Hematopoietic multipotent progenitor cell treated with erythropoietin and hydrocortisone succinate and interleukin-3 and kit ligand, for 17 days (in vitro differentiated cells): ENCODE measurements around the gene KRT31.
"Not testable (repeated sequence)": the region's sequence is repeated elsewhere in the genome, so short reads cannot be mapped to it uniquely, and the experiment has no call there.

Experiments
- DNase-seq: peaks from one replicate; pipeline ENCODE4 v3.0.0-alpha.2; 2015; ENCODE audit warnings: low spot score

KRT31 gene

DNA sequence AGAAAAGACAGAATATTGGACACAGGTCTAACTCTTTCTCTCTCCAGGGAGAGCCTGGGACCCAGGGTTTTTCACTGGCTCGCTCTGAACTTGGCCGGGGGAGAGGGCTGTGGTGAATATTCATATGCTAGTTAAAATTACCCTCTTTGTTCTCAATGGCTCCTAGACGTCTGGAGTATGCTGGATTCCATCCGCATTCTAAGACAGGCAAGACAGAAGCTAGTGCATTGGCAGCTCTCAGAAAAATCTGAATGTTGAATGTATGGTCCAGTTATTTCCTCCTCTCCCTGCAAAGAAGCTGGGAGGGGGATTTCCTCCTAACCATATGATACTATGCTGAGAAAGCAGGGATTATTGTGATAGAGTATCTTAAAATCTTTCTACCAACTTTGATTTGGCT is 9.7 kb downstream of the KRT31 start:
- no peak for DNase-seq

DNA sequence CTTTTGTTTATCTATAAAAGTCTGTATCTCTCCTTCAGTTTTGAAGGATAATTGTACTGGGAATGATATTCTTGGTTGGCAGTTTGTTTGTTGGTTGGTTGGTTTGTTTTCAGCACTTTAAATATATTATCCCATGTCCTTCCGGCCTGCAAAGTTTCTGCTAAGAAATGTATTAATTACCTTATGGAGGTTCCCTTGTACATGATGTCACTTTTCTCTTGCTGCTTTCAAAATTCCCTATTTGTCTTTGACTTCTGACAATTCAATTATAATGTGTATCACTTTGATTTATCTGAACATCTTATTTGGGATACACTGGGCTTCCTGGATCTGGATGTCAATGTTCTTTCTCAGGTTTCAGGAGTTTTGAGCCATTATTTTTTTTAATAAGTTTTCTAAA is 11.2 kb downstream of the KRT31 start:
- no peak for DNase-seq

DNA sequence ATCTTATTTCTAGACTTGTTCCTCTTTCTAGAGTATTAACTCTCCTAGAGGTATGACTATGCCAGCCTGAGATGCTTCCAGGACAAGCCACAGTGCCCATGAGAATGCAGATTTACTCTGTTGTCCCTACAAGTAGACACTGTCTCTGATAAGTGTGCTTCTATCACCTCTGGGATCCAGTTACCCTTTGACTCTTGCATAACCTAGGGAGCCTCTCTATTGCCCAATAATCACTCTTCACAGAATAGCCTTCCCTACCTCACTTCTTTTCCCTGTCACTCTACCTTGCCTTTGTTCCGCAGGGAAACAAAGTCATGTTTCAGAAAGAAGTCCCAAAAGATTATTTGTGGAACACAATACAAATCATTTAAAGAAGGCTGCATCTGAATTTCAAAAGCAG is 13.7 kb downstream of the KRT31 start:
- no peak for DNase-seq

- no peak for DNase-seq
Measured at GRCh38 chr17:41382394-41382793, 15.0 kb downstream of the KRT31 start.

DNA sequence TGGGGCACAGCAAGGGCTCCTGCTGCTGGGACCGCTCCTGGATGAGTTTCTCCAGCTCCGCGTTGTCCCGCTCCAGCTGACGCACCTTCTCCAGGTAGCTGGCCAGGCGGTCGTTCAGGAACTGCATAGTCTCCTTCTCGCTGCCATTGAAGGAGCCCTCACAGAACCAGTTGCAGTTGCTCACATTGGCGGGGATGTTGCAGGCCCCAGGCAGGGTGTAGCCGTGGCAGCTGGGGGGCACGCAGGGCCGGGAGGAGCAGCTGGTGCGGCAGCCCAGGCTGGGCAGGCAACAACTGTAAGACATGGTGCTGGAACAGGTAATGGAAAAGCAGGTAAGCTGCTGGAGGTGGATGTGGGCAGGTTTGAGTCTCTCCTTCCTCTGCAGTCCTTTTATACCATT is 15.5 kb downstream of the KRT31 start, which contains the start of gene KRT34:
Gene KRT34, minus strand, starts transcription at position 364 of the 400 bp plus-strand sequence. Its CDS starts 60 bp downstream, at position 304.
- not testable (repeated sequence) for DNase-seq

DNA sequence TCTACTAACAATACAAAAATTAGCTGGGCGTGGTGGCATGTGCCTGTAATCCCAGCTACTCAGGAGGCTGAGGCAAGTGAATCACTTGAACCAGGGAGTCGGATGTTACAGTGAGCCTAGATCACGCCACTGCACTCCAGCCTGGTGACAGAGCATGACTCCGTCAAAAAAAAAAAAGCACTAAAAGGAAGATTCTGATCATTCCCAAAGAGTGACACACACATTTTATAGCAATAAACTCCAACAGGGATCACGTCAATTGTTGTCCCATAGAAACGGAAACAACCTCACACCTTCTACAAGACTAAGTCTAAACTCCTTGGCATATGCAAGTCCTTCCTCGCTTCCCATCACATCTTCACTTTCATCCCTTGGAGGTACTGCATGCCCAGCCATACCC is 17.3 kb downstream of the KRT31 start:
- not testable (repeated sequence) for DNase-seq

- DNase-seq, result no peak
Measured at GRCh38 chr17:41377546-41377945, 19.9 kb downstream of the KRT31 start.

DNA sequence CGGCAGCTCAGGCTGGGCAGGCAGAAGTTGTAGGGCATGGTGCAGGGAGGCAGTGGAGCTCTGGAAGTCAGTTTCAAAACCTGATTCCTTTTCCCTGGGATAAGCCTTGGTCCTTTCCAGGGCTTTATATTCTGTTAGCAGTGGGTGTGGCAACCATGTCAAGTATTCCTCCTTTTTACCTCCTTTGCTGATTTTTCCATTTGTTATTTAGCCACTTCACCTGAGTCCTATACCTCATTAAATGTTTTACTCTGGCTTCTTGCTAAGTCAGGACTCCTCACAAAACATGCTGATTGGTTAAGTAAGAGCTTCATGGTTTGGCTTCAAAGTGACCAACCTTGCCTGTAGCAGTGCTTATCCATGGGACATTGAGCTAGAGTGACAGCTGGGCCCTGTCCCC is 27.7 kb downstream of the KRT31 start, which contains the start of gene KRT33B:
Gene KRT33B, minus strand, starts transcription at position 101 of the 400 bp plus-strand sequence. Its CDS starts 63 bp downstream, at position 38.
- DNase-seq, result no peak

DNA sequence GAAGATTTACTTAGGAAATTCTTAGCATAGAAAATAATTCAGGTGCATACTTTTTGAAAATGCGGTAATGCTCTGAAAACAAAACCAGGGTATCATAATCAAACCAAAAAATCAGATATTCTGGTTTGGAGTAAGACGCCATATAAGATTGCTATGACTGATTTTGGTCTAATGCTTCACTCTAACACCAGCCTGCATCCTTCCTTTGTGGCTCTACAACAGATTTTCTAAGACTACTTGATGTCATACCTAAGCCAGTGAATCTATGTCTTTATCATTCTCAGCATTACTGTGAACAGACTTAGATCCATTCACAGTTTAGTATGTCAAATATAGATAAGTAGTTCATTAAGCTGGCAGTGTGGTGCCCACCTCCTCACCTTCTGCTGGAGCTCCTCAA is 28.4 kb downstream of the KRT31 start:
- no peak for DNase-seq

DNA sequence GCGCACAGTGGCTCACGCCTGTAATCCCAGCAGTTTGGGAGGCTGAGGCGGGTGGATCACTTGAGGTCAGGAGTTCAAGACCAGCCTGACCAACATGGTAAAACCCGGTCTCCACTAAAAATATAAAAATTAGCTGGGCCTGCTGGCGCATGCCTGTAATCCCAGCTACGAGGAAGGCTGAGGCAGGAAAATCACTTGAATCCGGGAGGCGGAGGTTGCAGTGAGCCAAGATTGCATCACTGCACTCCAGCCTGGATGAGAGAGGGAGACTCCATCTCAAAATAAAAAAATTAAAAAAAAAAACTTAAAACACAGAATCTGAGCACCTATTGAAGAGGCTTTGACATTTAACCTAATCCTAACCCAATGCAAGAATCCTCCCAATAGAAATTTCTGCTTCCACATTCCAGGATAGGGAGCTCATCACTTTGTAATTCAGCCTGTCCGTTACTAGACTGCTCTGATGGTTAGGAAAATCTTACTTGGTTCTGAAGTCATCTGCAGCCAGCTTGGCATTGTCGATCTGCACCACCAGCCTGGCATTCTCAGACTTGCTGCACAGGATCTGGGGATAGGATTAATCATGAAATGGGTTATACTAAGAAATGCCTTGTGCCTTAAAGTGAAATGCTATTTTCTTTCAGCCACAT is 29.9 kb downstream of the KRT31 start:
- no peak for DNase-seq

DNA sequence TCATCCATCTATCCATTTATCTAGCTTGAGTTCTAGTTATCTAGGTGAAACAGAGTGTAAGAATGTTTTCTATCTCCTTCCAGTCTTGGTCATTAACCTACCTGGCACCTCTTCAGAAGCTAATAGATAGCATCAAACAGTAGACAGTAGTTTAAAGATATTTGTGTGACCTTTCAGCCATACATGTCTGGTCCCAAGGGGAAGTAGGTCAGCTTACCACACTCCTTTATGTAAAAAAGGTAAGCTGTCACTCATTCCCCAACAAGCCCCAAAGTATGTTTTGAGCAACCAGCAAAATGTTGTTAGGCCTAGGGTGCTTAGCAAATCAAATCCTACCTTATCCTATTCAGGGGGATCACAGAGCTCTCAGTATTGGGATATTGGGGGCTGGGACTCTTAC is 31.3 kb downstream of the KRT31 start:
- DNase-seq, result no peak

DNA sequence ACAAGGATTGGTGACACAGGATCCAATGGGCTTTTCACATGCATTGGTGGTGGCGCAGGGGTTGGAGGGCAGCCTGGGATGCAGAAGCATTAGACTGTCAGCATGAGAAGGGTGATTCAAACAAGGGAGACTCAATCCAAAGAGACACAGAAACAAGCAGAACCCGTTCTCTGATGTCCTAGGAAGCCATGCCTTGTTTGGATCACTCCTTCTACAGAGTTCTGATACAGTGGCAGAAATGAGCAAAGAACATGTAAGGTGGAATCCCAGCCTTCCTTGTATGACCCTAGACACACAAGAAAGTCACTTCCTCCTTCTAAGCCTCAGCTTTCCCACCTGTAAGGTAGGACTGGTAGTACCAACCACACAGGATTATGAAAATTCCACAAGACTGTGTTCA is 33.5 kb downstream of the KRT31 start:
- DNase-seq, result no peak

GRCh38 chr17:41360296-41360995 is 37.0 kb downstream of the KRT31 start:
- no peak for DNase-seq

- no peak for DNase-seq
Measured at GRCh38 chr17:41354536-41354935, 42.9 kb downstream of the KRT31 start.

DNA sequence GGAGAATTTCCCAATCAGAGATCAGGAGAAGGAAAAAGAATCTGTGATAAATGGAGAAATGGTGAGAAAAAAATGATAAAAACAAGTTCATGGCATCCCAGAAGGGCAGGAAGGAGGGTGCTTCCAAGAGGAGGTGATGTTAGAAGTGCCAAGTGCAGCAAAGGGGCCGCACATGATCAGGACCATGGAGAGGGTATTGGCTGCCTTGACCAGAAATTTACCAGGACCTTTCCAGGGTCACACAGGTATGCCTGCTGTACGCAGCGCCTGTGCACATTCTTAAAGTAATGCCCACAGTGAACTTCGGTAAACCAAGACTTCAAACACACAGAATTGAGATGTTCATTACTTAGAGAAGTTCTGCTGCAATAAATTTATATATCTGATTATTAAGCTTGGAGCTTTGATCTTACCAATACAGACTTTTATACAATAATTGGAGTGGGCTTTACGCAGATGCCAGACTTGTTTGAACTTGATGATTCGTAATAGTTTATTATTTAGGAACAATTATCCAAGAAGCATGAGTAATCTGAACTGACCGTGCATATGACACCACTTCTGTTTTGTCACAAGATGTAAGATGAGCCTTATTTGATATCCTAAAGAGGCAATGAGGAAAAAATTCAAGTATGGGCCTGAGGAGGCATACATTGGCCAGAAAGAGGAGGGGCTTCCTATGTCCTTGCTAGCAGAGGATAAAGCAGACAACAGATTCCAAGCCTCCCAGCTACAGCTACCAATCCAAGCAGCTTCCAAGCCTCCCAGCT is 44.6 kb downstream of the KRT31 start:
- DNase-seq, result no peak

GRCh38 chr17:41351177-41351576 is 46.2 kb downstream of the KRT31 start:
- no peak for DNase-seq

DNA sequence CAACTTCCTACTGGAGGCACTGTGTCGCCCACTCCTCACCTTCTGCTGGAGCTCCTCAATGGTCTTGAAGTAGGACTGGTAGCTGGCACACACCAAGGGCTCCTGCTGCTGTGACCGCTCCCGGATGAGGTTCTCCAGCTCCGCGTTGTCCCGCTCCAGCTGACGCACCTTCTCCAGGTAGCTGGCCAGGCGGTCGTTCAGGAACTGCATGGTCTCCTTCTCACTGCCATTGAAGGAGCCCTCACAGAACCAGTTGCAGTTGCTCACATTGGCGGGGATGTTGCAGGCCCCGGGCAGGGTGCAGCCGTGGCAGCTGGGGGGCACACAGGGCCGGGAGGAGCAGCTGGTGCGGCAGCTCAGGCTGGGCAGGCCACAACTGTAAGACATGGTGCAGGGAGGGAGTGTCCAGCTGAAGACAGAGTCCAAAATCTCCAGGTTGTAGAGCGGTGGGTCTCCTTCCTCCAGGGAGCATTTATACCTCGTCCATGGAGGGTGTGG is 47.0 kb downstream of the KRT31 start, which contains the start of gene KRT33A:
Gene KRT33A, minus strand, starts transcription at position 448 of the 498 bp plus-strand sequence. Its CDS starts 61 bp downstream, at position 387.
- not testable (repeated sequence) for DNase-seq

DNA sequence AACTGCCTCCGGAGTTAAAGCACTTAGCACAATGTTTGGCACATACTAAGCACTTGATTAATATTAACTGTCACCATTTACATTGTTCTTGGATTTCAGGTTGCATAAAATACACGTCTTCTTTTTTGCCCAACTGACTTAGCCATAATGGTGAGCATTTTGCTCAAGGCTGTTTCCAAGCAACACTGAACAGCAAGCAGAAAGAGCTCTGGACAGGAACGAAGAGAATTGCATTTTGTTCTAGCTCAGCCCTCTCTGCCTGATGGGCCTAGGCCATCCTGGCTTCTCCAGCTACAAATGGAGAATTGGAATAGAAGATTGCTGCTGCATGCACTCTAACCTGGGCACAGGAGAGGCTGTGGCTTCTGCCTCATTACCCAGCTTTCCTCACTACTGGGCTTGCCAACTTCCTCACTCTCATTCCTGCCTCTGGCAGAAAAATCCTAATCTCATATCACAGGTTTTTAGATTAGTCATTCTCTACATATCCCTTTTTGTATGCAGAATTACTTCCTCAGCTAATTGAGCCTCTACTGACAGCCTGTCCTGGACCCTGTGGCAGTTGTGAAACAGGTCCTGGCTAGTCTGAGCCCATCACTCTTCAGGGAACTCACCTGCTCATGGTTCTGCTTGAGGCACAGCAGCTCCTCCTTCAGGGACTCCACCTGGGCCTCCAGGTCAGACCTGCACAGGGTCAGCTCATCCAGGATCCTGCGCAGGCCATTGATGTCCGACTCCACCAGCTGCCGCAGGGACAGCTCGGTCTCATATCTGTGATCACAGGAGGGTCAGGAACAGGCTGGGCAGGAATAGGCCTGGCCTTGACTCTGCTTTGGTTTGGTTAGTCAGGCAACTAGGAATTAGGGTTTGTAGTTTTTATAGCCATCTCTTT is 49.3 kb downstream of the KRT31 start:
- DNase-seq, result no peak

DNA sequence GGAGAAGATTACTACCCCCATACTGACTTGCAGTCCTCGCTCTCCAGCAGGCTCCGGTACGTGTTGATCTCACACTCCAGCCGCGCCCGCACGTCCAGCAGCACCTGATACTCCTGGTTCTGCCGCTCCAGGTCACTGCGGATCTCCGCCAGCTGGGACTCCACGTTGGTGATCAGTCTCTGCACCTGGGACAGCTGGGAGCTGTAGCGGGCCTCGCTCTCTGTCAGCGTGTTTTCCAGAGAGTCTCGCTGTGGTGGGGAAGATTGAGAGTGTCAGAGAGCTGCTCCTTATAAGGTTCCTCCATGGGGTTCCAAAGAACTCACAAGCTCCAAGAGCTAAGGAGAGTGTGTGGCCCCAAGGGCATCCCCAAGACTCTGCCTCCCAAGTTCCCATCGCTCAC is 51.0 kb downstream of the KRT31 start:
- not testable (repeated sequence) for DNase-seq

DNA sequence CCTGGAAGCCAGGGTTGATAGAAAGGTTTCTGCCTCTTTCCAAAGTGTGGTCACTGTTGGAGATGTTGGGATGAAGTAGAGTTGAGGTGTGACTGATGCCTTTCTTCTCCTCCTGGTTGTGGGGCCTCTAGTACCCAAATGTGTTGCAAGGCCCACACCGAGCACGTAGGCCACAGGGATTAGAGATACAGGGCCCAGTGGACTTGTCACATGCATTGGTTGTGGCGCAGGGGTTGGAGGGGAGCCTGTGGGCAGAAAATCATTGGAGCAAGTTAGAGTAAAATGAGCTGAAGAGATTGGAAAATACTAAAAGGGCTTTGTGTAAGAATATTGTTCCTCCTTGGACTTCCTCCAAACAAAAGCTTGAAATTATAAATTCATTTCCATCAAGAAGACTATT is 51.4 kb downstream of the KRT31 start:
- no peak for DNase-seq
